Daoy (cell line): ENCODE data around the gene CRYBB3. TPM values are rescaled to one million over a fixed set of nuclear protein-coding genes. Genes with fewer than 3 reads are reported as not detected.

ENCODE experiments used
- total RNA-seq: library from RNA; depleted of rRNA; stranded (reverse); fragments of >200 nt; shearing (Covaris generic); gene quantifications from 2 replicates; pipeline ENCODE4 v1.2.3, GENCODE V29; 2014; rRNA removed

The CRYBB3 gene
- total RNA-seq, 1 experiment from 2014 or later = not detected

Other genes with a start within 250 kb of the CRYBB3 start
- 3.1 and 5.5 TPM in 2 replicates for gene KIAA1671, start 247.1 kb upstream of the CRYBB3 start, total RNA-seq
- not detected in 2 replicates for gene CRYBB2, start 19.8 kb downstream of the CRYBB3 start, total RNA-seq